Hepatocyte (in vitro differentiated cells): ENCODE data around the gene OR52M1. TPM values are rescaled to one million over a fixed set of nuclear protein-coding genes. Genes with fewer than 3 reads are reported as not detected.

Experiments
- DNase-seq: peaks from one replicate; pipeline ENCODE4 v3.0.0-alpha.2; 2016; ENCODE audit warnings: low spot score
- H2AFZ ChIP-seq: fragments of 200-600 bp; sonication (generic); 2 replicates; pipeline ENCODE4 v1.6.0; 2016; ENCODE audit warnings: antibody characterized with exemption, mild to moderate bottlenecking
- H3K27ac ChIP-seq: fragments of 200-600 bp; sonication (generic); 2 replicates; pipeline ENCODE4 v1.5.1; 2016; ENCODE audit warnings: mild to moderate bottlenecking
- H3K27me3 ChIP-seq: fragments of 200-600 bp; sonication (generic); 2 replicates; pipeline ENCODE4 v1.6.1; 2016
- H3K36me3 ChIP-seq: fragments of 200-600 bp; sonication (generic); replicated peaks from 2 replicates; pipeline ENCODE4 v1.5.1; 2016; ENCODE audit warnings: low read depth; ENCODE audit not compliant: insufficient read depth
- H3K4me1 ChIP-seq: fragments of 200-600 bp; sonication (generic); 2 replicates; pipeline ENCODE4 v1.5.1; 2016; ENCODE audit warnings: mild to moderate bottlenecking, moderate library complexity; ENCODE audit not compliant: insufficient read depth
- H3K4me2 ChIP-seq: fragments of 200-600 bp; sonication (generic); 2 replicates; pipeline ENCODE4 v1.6.0; 2016
- H3K4me3 ChIP-seq: fragments of 200-600 bp; sonication (generic); 2 replicates; pipeline ENCODE4 v1.5.1; 2016; ENCODE audit warnings: mild to moderate bottlenecking
- H3K79me2 ChIP-seq: fragments of 200-600 bp; sonication (generic); 2 replicates; pipeline ENCODE4 v1.6.0; 2017; ENCODE audit warnings: mild to moderate bottlenecking
- H3K9me2 ChIP-seq: fragments of 200-600 bp; sonication (generic); replicated peaks from 2 replicates; pipeline ENCODE4 v1.6.0; 2017; ENCODE audit warnings: mild to moderate bottlenecking; ENCODE audit not compliant: insufficient read depth
- H3K9me3 ChIP-seq: fragments of 200-600 bp; sonication (generic); 2 replicates; pipeline ENCODE4 v1.5.1; 2016; ENCODE audit warnings: low read depth, mild to moderate bottlenecking
- H4K20me1 ChIP-seq: fragments of 200-600 bp; sonication (generic); 2 replicates; pipeline ENCODE4 v1.6.0; 2016; ENCODE audit warnings: mild to moderate bottlenecking; ENCODE audit not compliant: insufficient read depth, poor library complexity, severe bottlenecking
- EZH2 ChIP-seq: fragments of 200-600 bp; sonication (generic); IDR thresholded peaks from 2 replicates; pipeline ENCODE4 v1.6.1; 2016; ENCODE audit warnings: antibody characterized with exemption, mild to moderate bottlenecking, borderline replicate concordance
- EZH2phosphoT487 ChIP-seq: fragments of 200-600 bp; sonication (generic); IDR thresholded peaks from one replicate; pipeline ENCODE4 v1.6.1; 2018; ENCODE audit warnings: antibody characterized with exemption, mild to moderate bottlenecking, low read depth, moderate library complexity; ENCODE audit not compliant: unreplicated experiment, severe bottlenecking
- WGBS: methylation state at CpG from one replicate; pipeline ENCODE4 v1.1.6; 2016; ENCODE audit warnings: low lambda C conversion rate; ENCODE audit errors: missing lambda C conversion rate; 5-methylcytosine and 5-hydroxymethylcytosine counted together
- polyA plus RNA-seq: library from polyadenylated mRNA; unstranded; fragments of >200 nt; fragmentation: Nextera tagmentation; extraction: Ambion mirVana; gene quantifications from 2 replicates; pipeline ENCODE4 v1.2.1, GENCODE V29; 2016
- total RNA-seq: library from RNA; depleted of rRNA; stranded (reverse); fragments of >200 nt; gene quantifications from 2 replicates; pipeline ENCODE4 v1.2.3, GENCODE V29; 2014
- TF ChIP-seq, protein P1 (sequence below): fragments of 200-600 bp; sonication (generic); IDR thresholded peaks from 2 replicates; pipeline ENCODE4 v1.5.1; 2016; ENCODE audit warnings: antibody characterized with exemption, mild to moderate bottlenecking; ENCODE audit not compliant: poor library complexity

OR52M1 gene
- total and polyA plus RNA-seq, 2 experiments from 2014 or later: 0.27 TPM; not detected in 1

DNA sequence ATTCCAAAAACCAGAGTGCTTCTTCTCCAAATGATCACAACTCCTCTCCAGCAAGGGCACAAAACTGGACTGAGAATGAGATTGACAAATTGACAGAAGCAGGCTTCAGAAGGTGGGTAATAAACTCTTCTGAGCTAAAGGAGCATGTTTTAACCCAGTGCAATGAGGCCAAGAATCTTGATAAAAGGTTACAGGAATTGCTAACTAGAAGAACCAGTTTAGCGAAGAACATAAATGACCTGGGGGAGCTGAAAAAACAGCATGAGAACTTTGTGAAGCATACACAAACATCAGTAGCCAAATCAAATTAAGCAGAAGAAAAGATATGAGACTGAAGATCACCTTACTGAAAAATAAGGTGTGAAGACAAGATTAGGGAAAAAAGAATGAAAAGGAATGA, 15.5 kb downstream of the OR52M1 start:
- Histone ChIP-seq H4K20me1 (no peaks in the 10 kb centered on the region), H3K27me3 (no peaks in the 10 kb centered on the region), H3K9me2 (no peaks in the 10 kb centered on the region), H2AFZ (no peak overlapping the region), H3K27ac (peak overlapping the region; percentile 78), H3K79me2 (no peaks in the 10 kb centered on the region), H3K9me3 (no peaks in the 10 kb centered on the region), H3K4me1 (peaks cover 17% of the 10 kb centered on the region), H3K4me3 (no peak overlapping the region), H3K4me2 (peak overlapping the region; percentile 49), H3K36me3 (no peaks in the 10 kb centered on the region)
- TF ChIP-seq EZH2 (no peak), EZH2phosphoT487 (no peak)
- TF ChIP-seq, protein P1, sequence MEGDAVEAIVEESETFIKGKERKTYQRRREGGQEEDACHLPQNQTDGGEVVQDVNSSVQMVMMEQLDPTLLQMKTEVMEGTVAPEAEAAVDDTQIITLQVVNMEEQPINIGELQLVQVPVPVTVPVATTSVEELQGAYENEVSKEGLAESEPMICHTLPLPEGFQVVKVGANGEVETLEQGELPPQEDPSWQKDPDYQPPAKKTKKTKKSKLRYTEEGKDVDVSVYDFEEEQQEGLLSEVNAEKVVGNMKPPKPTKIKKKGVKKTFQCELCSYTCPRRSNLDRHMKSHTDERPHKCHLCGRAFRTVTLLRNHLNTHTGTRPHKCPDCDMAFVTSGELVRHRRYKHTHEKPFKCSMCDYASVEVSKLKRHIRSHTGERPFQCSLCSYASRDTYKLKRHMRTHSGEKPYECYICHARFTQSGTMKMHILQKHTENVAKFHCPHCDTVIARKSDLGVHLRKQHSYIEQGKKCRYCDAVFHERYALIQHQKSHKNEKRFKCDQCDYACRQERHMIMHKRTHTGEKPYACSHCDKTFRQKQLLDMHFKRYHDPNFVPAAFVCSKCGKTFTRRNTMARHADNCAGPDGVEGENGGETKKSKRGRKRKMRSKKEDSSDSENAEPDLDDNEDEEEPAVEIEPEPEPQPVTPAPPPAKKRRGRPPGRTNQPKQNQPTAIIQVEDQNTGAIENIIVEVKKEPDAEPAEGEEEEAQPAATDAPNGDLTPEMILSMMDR: no peak
- DNase-seq: peak; percentile 30
- WGBS: 60% methylated on average over 1 of the region's 1 CpG

DNA sequence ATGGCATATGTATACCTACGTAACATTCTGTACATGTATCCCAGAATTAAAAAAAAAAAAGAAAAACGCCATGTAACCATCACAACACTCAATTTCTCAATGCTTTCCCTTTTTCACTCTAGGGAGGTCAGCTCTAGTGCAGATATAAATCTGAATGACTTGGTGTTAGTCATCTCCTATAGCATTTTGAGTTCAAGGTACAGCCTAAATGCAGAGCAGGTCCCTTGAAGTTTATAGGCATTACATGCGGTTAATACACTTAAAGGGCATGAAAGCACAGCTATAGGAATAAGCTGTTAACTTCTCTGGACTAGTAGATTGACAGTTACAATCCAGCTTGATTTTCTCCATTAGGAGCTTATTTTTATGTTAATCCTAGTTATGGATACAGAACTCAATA, 20.4 kb downstream of the OR52M1 start:
- H3K4me2 ChIP-seq: no peak overlapping the region
- no peak overlapping the region for H2AFZ ChIP-seq
- H3K27ac ChIP-seq: no peak overlapping the region
- no peak overlapping the region for H3K4me3 ChIP-seq
- no peak for TF ChIP-seq EZH2
- TF ChIP-seq, protein P1: no peak
- TF ChIP-seq EZH2phosphoT487: no peak
- DNase-seq: no peak
- no peaks in the 10 kb centered on the region for H3K79me2 ChIP-seq
- H3K4me1 ChIP-seq: peaks cover under 1% of the 10 kb centered on the region
- H3K27me3 ChIP-seq: no peaks in the 10 kb centered on the region
- no peaks in the 10 kb centered on the region for H3K36me3 ChIP-seq
- WGBS: 80% methylated on average over 3 of the region's 3 CpGs
- no peaks in the 10 kb centered on the region for H3K9me3 ChIP-seq
- H4K20me1 ChIP-seq: no peaks in the 10 kb centered on the region
- H3K9me2 ChIP-seq: no peaks in the 10 kb centered on the region

DNA sequence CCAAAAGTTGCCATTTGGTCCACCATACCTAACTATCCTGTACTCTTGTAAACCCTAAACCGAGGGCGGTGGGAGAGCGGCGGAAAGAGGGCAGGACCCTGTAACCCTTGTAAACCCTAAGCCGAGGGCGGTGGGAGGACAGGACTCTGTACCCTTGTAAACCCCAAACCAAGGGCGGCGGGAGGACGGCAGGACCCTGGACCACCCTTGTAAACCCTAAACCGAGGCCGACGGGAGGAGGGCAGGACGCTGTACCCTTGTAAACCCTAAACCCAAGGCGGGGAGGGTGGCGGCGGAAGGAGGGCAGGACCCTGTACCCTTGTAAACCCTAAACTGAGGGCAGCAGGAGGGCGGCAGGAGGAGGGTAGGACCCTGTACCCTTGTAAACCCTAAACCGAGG, 24.1 kb downstream of the OR52M1 start:
- no peaks in the 10 kb centered on the region for H3K9me2 ChIP-seq
- H3K4me2 ChIP-seq: no peak overlapping the region
- TF ChIP-seq EZH2 (no peak), EZH2phosphoT487 (no peak)
- TF ChIP-seq, protein P1: no peak
- H3K36me3 ChIP-seq: no peaks in the 10 kb centered on the region
- H3K4me1 ChIP-seq: no peaks in the 10 kb centered on the region
- no peak for DNase-seq
- H3K27me3 ChIP-seq: no peaks in the 10 kb centered on the region
- H3K9me3 ChIP-seq: no peaks in the 10 kb centered on the region
- H3K27ac ChIP-seq: no peak overlapping the region
- H3K79me2 ChIP-seq: no peaks in the 10 kb centered on the region
- no peak overlapping the region for H3K4me3 ChIP-seq
- no peak overlapping the region for H2AFZ ChIP-seq
- H4K20me1 ChIP-seq: no peaks in the 10 kb centered on the region
- WGBS: 92% methylated on average over 18 of the region's 18 CpGs

DNA sequence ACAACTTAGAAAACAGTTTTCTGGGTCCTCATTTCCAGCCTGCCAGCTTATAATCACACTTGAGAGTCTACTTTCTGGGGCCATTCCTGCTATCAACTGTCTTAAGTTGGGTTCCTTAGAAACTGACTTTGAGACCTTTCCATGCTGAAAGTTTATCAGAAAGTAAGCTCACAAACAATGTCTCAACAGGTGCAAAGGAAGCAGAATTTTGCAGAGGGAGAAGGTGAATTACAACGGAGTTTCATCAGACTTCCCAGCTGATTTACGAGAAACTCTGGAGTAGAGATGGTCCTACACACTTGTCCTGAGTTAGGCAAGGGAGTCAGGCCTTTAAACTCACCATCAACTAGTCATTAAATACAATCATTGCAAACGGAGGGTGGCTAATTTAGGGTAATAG, 31.9 kb downstream of the OR52M1 start:
- H3K27ac ChIP-seq: no peak overlapping the region
- no peak overlapping the region for H3K4me2 ChIP-seq
- H3K9me2 ChIP-seq: no peaks in the 10 kb centered on the region
- H3K9me3 ChIP-seq: no peaks in the 10 kb centered on the region
- TF ChIP-seq, protein P1: no peak
- TF ChIP-seq EZH2phosphoT487 (no peak), EZH2 (no peak)
- H2AFZ ChIP-seq: no peak overlapping the region
- no peaks in the 10 kb centered on the region for H3K79me2 ChIP-seq
- no peaks in the 10 kb centered on the region for H3K36me3 ChIP-seq
- H4K20me1 ChIP-seq: no peaks in the 10 kb centered on the region
- no peaks in the 10 kb centered on the region for H3K4me1 ChIP-seq
- WGBS: 68% methylated on average over 3 of the region's 3 CpGs
- no peak overlapping the region for H3K4me3 ChIP-seq
- DNase-seq: no peak
- H3K27me3 ChIP-seq: no peaks in the 10 kb centered on the region
